HEK293 (cell line): ENCODE data around the gene CHRM5.

ENCODE experiments used
- ATF2 ChIP-seq: fragments of 450-650 bp; formaldehyde crosslinking; IDR thresholded peaks from 2 replicates; pipeline ENCODE4 v1.5.1; 2016; ENCODE audit warnings: missing biosample characterization, missing genetic modification characterization, low read depth
- CTCF ChIP-seq: fragments of 450-650 bp; formaldehyde crosslinking; IDR thresholded peaks from 2 replicates; pipeline ENCODE4 v1.5.1; 2016; ENCODE audit warnings: missing biosample characterization, missing genetic modification characterization
- REPIN1 ChIP-seq: fragments of 450-650 bp; formaldehyde crosslinking; IDR thresholded peaks from 2 replicates; pipeline ENCODE4 v1.5.1; 2017; ENCODE audit warnings: missing biosample characterization, missing genetic modification characterization, low read depth
- ZBTB10 ChIP-seq: fragments of 450-650 bp; formaldehyde crosslinking; IDR thresholded peaks from 2 replicates; pipeline ENCODE4 v1.5.1; 2016; ENCODE audit warnings: missing biosample characterization, missing genetic modification characterization
- ZBTB17 ChIP-seq: fragments of 450-650 bp; formaldehyde crosslinking; IDR thresholded peaks from 2 replicates; pipeline ENCODE4 v1.5.1; 2016; ENCODE audit warnings: missing biosample characterization, missing genetic modification characterization
- ZNF114 ChIP-seq: fragments of 450-650 bp; formaldehyde crosslinking; IDR thresholded peaks from 2 replicates; pipeline ENCODE4 v1.5.0; 2017; ENCODE audit warnings: missing biosample characterization, missing genetic modification characterization
- ZNF146 ChIP-seq: fragments of 450-650 bp; formaldehyde crosslinking; IDR thresholded peaks from 2 replicates; pipeline ENCODE4 v1.5.1; 2016; ENCODE audit warnings: missing biosample characterization, missing genetic modification characterization
- ZNF174 ChIP-seq: fragments of 450-650 bp; formaldehyde crosslinking; IDR thresholded peaks from 2 replicates; pipeline ENCODE4 v1.5.0; 2017; ENCODE audit warnings: missing biosample characterization, mild to moderate bottlenecking, missing genetic modification characterization
- ZNF501 ChIP-seq: fragments of 450-650 bp; formaldehyde crosslinking; IDR thresholded peaks from 2 replicates; pipeline ENCODE4 v1.5.1; 2016; ENCODE audit warnings: missing biosample characterization, missing genetic modification characterization
- ZNF529 ChIP-seq: fragments of 450-650 bp; formaldehyde crosslinking; IDR thresholded peaks from 2 replicates; pipeline ENCODE4 v1.5.1; 2017; ENCODE audit warnings: missing genetic modification characterization, missing biosample characterization; ENCODE audit not compliant: insufficient replicate concordance
- ZNF837 ChIP-seq: fragments of 450-650 bp; formaldehyde crosslinking; IDR thresholded peaks from 2 replicates; pipeline ENCODE4 v1.5.1; 2016; ENCODE audit warnings: missing biosample characterization, missing genetic modification characterization
- ZSCAN18 ChIP-seq: fragments of 450-650 bp; formaldehyde crosslinking; IDR thresholded peaks from 2 replicates; pipeline ENCODE4 v1.5.1; 2016; ENCODE audit warnings: missing biosample characterization, missing genetic modification characterization

GRCh38 chr15:34010921-34011320 lies 42.6 kb downstream of the CHRM5 start:
- no peak for TF ChIP-seq CTCF
- no peak for TF ChIP-seq ZBTB17 (tag by site-specific recombination)
- TF ChIP-seq ZNF174 (tag by site-specific recombination), result no peak
- TF ChIP-seq ZNF529 (tag by site-specific recombination), result no peak
- TF ChIP-seq REPIN1 (tag by site-specific recombination), result no peak
- no peak for TF ChIP-seq ZNF837 (tag by site-specific recombination)
- no peak for TF ChIP-seq ZNF146 (tag by site-specific recombination)
- TF ChIP-seq ZNF501 (tag by site-specific recombination), result no peak
- TF ChIP-seq ZSCAN18 (tag by site-specific recombination), result no peak
- no peak for TF ChIP-seq ATF2 (tag by site-specific recombination)
- TF ChIP-seq ZNF114 (tag by site-specific recombination), result no peak
- TF ChIP-seq ZBTB10 (tag by site-specific recombination), result no peak
